ENCODE measurements around the gene AFF3. TPM values are rescaled to one million over a fixed set of nuclear protein-coding genes. Genes with fewer than 3 reads are reported as not detected.

The AFF3 gene
- total RNA-seq, 1 experiment from 2014 or later: 0.61 TPM

DNA sequence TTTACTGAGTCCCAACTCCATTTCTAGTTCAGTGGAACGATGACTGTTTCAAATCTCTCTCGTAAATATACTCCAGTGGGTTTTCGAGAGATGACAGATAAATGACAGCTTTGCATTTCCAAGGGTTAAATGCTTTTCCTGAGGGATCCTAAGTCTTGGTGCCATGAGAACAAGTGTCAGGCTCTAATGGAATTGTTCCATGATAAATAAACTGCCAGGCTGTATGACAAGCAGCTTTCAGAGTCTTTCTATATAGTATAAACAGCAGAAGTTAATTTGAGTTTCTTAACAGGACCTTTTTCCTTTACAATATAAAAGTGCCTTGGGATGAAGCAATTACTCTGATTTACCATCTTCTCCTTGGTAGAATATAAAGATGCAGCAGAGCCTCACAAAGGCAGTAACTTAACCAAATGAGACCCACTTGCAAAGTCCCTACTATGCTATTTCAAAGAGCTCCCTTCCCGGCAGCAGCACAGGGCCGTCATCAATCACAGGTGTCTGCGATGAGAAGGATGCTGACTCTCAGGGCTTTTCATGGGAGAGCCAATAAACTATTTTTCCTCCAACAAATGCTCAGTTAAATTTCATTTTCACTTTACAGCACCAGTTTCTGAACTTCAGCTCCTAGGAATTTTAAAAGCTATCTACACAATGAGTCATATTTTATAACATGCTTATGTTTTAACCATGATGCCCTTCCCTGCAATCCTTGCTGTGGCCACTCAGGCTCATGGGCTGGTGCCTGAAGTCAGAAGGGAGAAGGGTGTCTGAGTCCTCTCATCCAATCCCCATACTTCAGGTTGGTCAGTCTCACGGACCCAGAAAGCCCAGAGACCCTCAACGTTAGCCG, 123.8 kb downstream of the AFF3 start:
- no peaks in the 10 kb centered on the region for H3K9me3 ChIP-seq (ENCODE audit: control insufficient read depth in 1 of 2, insufficient read depth in 1 of 2, low read depth in 1 of 2, low read length in 2 of 2)
- ChIA-PET POLR2A (interaction anchor here (1.1 kb wide), 1 partner anchor 10 kb away, joined by 3 read pairs; no protein-coding TSS in a partner anchor), CTCF (no interaction called here), RAD21 (ENCODE audit: low non-redundant PET in 1 of 2, low total read pairs in 2 of 2, uncharacterized antibody in 2 of 2, unreplicated experiment in 2 of 2) (interaction anchor here in 1 of 2 experiments (0.7 kb wide), 1 partner anchor 459 kb away, joined by 3 read pairs; no protein-coding TSS in a partner anchor)
- H2AFZ ChIP-seq (ENCODE audit: low read depth, low read length, poor library complexity, severe bottlenecking): no peak overlapping the region
- no peaks in the 10 kb centered on the region; a peak in 1 of 4 replicates for H3K4me1 ChIP-seq (ENCODE audit: control insufficient read depth in 1 of 2, insufficient read depth in 2 of 2, low read length in 2 of 2)
- intact Hi-C loops (cut with micrococcal nuclease): no loop called here
- H3K79me2 ChIP-seq (ENCODE audit: insufficient read depth, low read length): no peaks in the 10 kb centered on the region
- TF ChIP-seq JUND (IDR thresholded peaks at IDR 0.05): no peak
- TF ChIP-seq, protein P1, sequence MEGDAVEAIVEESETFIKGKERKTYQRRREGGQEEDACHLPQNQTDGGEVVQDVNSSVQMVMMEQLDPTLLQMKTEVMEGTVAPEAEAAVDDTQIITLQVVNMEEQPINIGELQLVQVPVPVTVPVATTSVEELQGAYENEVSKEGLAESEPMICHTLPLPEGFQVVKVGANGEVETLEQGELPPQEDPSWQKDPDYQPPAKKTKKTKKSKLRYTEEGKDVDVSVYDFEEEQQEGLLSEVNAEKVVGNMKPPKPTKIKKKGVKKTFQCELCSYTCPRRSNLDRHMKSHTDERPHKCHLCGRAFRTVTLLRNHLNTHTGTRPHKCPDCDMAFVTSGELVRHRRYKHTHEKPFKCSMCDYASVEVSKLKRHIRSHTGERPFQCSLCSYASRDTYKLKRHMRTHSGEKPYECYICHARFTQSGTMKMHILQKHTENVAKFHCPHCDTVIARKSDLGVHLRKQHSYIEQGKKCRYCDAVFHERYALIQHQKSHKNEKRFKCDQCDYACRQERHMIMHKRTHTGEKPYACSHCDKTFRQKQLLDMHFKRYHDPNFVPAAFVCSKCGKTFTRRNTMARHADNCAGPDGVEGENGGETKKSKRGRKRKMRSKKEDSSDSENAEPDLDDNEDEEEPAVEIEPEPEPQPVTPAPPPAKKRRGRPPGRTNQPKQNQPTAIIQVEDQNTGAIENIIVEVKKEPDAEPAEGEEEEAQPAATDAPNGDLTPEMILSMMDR (IDR thresholded peaks at IDR 0.05 in 2 of 3, conservative IDR thresholded peaks at IDR 0.05 in 1 of 3; ENCODE audit: borderline replicate concordance in 1 of 3, insufficient read depth in 1 of 3, low read depth in 2 of 3, low read length in 2 of 3): no peak
- no peak for TF ChIP-seq SIN3A (IDR thresholded peaks at IDR 0.05; ENCODE audit: low read depth)
- no peak for TF ChIP-seq EZH2phosphoT487 (IDR thresholded peaks at IDR 0.05; ENCODE audit: borderline replicate concordance)
- TF ChIP-seq CEBPB (IDR thresholded peaks at IDR 0.05; ENCODE audit: low read depth): no peak
- TF ChIP-seq CBX3 (IDR thresholded peaks at IDR 0.05; ENCODE audit: low read depth): no peak
- TF ChIP-seq POLR2A (IDR thresholded peaks at IDR 0.05; ENCODE audit: borderline replicate concordance, extremely low read depth, insufficient read depth, insufficient read length): no peak
- TF ChIP-seq ELF1 (IDR thresholded peaks at IDR 0.05; ENCODE audit: borderline replicate concordance, low read depth): no peak
- TF ChIP-seq EZH2 (IDR thresholded peaks at IDR 0.05): no peak
- TF ChIP-seq, protein P2, sequence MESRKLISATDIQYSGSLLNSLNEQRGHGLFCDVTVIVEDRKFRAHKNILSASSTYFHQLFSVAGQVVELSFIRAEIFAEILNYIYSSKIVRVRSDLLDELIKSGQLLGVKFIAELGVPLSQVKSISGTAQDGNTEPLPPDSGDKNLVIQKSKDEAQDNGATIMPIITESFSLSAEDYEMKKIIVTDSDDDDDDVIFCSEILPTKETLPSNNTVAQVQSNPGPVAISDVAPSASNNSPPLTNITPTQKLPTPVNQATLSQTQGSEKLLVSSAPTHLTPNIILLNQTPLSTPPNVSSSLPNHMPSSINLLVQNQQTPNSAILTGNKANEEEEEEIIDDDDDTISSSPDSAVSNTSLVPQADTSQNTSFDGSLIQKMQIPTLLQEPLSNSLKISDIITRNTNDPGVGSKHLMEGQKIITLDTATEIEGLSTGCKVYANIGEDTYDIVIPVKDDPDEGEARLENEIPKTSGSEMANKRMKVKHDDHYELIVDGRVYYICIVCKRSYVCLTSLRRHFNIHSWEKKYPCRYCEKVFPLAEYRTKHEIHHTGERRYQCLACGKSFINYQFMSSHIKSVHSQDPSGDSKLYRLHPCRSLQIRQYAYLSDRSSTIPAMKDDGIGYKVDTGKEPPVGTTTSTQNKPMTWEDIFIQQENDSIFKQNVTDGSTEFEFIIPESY (IDR thresholded peaks at IDR 0.05; ENCODE audit: extremely low read depth, insufficient replicate concordance, low read length): no peak
- TF ChIP-seq YY1 (IDR thresholded peaks at IDR 0.05; ENCODE audit: extremely low read depth, insufficient replicate concordance, low read depth, low read length): no peak
- TF ChIP-seq FOSL1 (IDR thresholded peaks at IDR 0.05; ENCODE audit: low read depth): no peak
- no peak for TF ChIP-seq TCF7L2 (IDR thresholded peaks at IDR 0.05; ENCODE audit: borderline replicate concordance, extremely low read depth, insufficient read depth, insufficient read length)
- no peak for TF ChIP-seq ZNF274 (IDR thresholded peaks at IDR 0.05; ENCODE audit: low read depth, low read length)
- no peak for DNase-seq (ENCODE audit: low read depth, low spot score)
- no peak overlapping the region for H3K27ac ChIP-seq (ENCODE audit: low read depth, low read length)
- BruUV-seq (replicated peaks): no TSS peak
- no peak overlapping the region for H3K4me3 ChIP-seq (replicated peaks in 1 of 2; ENCODE audit: low read depth in 1 of 2, low read length in 2 of 2)
- no peak for ATAC-seq
- H4K20me1 ChIP-seq (ENCODE audit: insufficient read depth): no peaks in the 10 kb centered on the region
- H3K9ac ChIP-seq (ENCODE audit: low read length): no peak overlapping the region
- no peaks in the 10 kb centered on the region for H3K36me3 ChIP-seq (ENCODE audit: control insufficient read depth in 1 of 2, insufficient read depth in 2 of 2, low read length in 2 of 2)
- peaks cover 19% of the 10 kb centered on the region; the same call in 1 of the 2 replicates for H3K27me3 ChIP-seq (ENCODE audit: insufficient read depth, low read length)
- no peaks in the 10 kb centered on the region for H3K9me2 ChIP-seq (ENCODE audit: insufficient read depth)
- no peak overlapping the region for H3K4me2 ChIP-seq (ENCODE audit: low read length)

All from HCT116 (cell line).